K562 (cell line): ENCODE data around the gene NDST3. TPM values are rescaled to one million over a fixed set of nuclear protein-coding genes. Genes with fewer than 3 reads are reported as not detected.

Source experiments
- CREBBP ChIP-seq: IDR thresholded peaks from one replicate; pipeline ENCODE4 v1.6.1; 2012; ENCODE audit warnings: low read depth, mild to moderate bottlenecking, control low read depth, inconsistent platforms, low read length
- HOXB6 ChIP-seq: fragments of 250-450 bp; sonication (Bioruptor Pico); IDR thresholded peaks from 2 replicates; pipeline ENCODE4 v1.5.1; 2022; ENCODE audit warnings: mild to moderate bottlenecking, borderline replicate concordance
- NR2F6 ChIP-seq: fragments of 450-650 bp; formaldehyde crosslinking; IDR thresholded peaks from 2 replicates; pipeline ENCODE4 v1.4.0; 2020; ENCODE audit warnings: mild to moderate bottlenecking
- RBM34 ChIP-seq: fragments of 200-400 bp; formaldehyde crosslinking; IDR thresholded peaks from 2 replicates; pipeline ENCODE4 v1.6.1; 2018; ENCODE audit warnings: low read length, borderline replicate concordance; ENCODE audit not compliant: insufficient read depth
- TCF7 ChIP-seq: sonication (generic); IDR thresholded peaks from 2 replicates; pipeline ENCODE4 v1.6.1; 2016; ENCODE audit warnings: antibody characterized with exemption, borderline replicate concordance
- ZNF707 ChIP-seq: fragments of 250-450 bp; sonication (Bioruptor Pico); conservative IDR thresholded peaks from 2 replicates; pipeline ENCODE4 v1.8.0; 2022; ENCODE audit warnings: inconsistent platforms, mild to moderate bottlenecking, moderate library complexity
- ZNF830 ChIP-seq: fragments of 250-450 bp; sonication (Bioruptor Pico); IDR thresholded peaks from 2 replicates; pipeline ENCODE4 v1.5.0; 2021; ENCODE audit warnings: mild to moderate bottlenecking
- polyA plus RNA-seq, 8 experiments: library from polyadenylated mRNA; depleted of rRNA in 4 of 8; stranded (reverse) in 5 of 8; unstranded in 3 of 8; fragments of >200 nt; fragmentation: Nextera tagmentation in 2 of 8; fragmentation: Illumina TruSeq in 1 of 8; extraction: Ambion mirVana in 2 of 8; extraction: Trizol in 1 of 8; gene quantifications; 2 replicates each; pipeline versions ENCODE4 v1.2.1 to v1.2.3, GENCODE V29; 2011 to 2014; ENCODE audit warnings: inconsistent platforms in 1 of 8, missing spikeins in 1 of 8
- total RNA-seq, 7 experiments: library from RNA; depleted of rRNA in 6 of 7; stranded (reverse); fragments of >200 nt in 6 of 7; fragmentation: Illumina TruSeq in 2 of 7; extraction: Trizol in 2 of 7; gene quantifications; 2 replicates each; pipeline versions ENCODE4 v1.2.1 to v1.2.3, GENCODE V29; 2011 to 2021; ENCODE audit warnings: low replicate concordance in 1 of 7
- TF ChIP-seq, protein P1 (sequence below): fragments of 450-650 bp; formaldehyde crosslinking; IDR thresholded peaks from 2 replicates; pipeline ENCODE4 v1.4.0; 2020; ENCODE audit warnings: mild to moderate bottlenecking, mixed read lengths
- TF ChIP-seq, protein P2 (sequence below), 2 experiments: fragments of 250-450 bp in 1 of 2; fragments of 450-650 bp in 1 of 2; sonication (Bioruptor Pico) in 1 of 2; IDR thresholded peaks; 2 replicates each; pipeline versions ENCODE4 v1.6.1 to v1.8.0; 2016 to 2021; ENCODE audit warnings: mild to moderate bottlenecking in 2 of 2, moderate library complexity in 2 of 2, missing compliant biosample characterization in 1 of 2, missing genetic modification characterization in 1 of 2
- TF ChIP-seq, protein P3 (sequence below): fragments of 250-450 bp; sonication (Bioruptor Pico); IDR thresholded peaks from 2 replicates; pipeline ENCODE4 v1.5.1; 2021; ENCODE audit warnings: mild to moderate bottlenecking
- TF ChIP-seq, protein P4 (sequence below): fragments of 200-600 bp; sonication (generic); IDR thresholded peaks from one replicate; pipeline ENCODE4 v1.6.1; 2012; ENCODE audit warnings: mild to moderate bottlenecking, low read depth, low read length, inconsistent platforms

The NDST3 gene
- total and polyA plus RNA-seq, 9 of the 15 experiments (the other 6 are each of a cell fraction or from before 2014, with no cell fraction given), result not detected

DNA sequence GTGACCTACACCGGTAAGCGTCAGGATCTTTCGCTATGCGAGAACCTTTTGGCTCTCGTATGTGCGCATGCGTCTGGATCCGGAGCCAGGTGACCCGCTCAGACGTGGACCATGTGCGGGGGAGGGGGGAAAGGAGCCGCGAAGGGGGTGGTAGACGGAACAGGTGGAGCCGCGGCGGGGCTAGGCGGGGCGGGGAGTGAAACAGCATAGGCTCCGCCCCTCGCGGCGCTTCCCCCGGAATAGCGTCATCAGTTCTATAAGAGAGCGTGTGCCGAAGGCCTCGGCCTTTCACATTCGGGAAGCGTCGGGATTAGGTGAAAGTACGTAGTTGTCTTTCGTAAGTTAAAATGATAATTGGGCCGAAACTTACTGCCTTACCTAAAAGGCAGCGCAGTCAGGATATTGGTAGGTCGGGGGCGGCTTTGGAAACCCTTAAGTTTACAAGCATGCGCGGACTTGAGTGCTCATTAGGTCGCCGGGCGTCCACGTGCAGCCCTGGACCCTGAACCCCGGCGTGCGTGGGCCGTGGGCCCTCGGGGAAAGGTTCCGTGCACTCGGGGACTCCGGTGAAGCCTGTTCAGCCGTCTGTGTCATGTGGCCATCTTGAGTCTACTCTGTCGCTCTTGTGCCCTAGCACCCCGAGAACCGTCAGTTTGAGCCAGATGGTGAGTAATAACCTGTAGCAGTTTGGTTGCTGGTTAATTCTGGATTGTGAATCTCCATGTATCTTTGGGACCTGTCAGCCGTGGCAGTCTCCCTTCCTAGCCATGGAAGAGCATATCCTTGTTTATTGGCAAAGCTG is 244.4 kb downstream of the NDST3 start (continued):
- TF ChIP-seq, protein P1, sequence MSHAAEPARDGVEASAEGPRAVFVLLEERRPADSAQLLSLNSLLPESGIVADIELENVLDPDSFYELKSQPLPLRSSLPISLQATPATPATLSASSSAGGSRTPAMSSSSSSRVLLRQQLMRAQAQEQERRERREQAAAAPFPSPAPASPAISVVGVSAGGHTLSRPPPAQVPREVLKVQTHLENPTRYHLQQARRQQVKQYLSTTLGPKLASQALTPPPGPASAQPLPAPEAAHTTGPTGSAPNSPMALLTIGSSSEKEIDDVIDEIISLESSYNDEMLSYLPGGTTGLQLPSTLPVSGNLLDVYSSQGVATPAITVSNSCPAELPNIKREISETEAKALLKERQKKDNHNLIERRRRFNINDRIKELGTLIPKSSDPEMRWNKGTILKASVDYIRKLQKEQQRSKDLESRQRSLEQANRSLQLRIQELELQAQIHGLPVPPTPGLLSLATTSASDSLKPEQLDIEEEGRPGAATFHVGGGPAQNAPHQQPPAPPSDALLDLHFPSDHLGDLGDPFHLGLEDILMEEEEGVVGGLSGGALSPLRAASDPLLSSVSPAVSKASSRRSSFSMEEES (CRISPR knock-in tag), result no peak
- TF ChIP-seq, protein P2, sequence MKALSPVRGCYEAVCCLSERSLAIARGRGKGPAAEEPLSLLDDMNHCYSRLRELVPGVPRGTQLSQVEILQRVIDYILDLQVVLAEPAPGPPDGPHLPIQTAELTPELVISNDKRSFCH (CRISPR knock-in tag; IDR thresholded peaks at IDR 0.05), result no peak
- TF ChIP-seq, protein P2 (tag; IDR thresholded peaks at IDR 0.05), result peak; percentile 49; the same call in 1 of the 2 replicates
- 0 out of 2 replicates have a peak, but pooled peaks have one; percentile 55 for TF ChIP-seq ZNF830 (CRISPR knock-in tag)
- TF ChIP-seq, protein P3, sequence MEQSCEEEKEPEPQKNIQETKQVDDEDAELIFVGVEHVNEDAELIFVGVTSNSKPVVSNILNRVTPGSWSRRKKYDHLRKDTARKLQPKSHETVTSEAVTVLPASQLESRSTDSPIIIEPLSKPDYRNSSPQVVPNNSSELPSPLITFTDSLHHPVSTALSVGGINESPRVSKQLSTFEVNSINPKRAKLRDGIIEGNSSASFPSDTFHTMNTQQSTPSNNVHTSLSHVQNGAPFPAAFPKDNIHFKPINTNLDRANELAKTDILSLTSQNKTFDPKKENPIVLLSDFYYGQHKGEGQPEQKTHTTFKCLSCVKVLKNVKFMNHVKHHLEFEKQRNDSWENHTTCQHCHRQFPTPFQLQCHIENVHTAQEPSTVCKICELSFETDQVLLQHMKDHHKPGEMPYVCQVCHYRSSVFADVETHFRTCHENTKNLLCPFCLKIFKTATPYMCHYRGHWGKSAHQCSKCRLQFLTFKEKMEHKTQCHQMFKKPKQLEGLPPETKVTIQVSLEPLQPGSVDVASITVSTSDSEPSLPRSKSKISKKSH, result no peak
- no peak for TF ChIP-seq RBM34
- no peak for TF ChIP-seq CREBBP
- no peak for TF ChIP-seq ZNF707 (CRISPR knock-in tag)
- TF ChIP-seq NR2F6, result 0 out of 2 replicates have a peak, but pooled peaks have one; percentile 53
- peak; percentile 66; the same call in 1 of the 2 replicates for TF ChIP-seq HOXB6 (CRISPR knock-in tag)
- 0 out of 2 replicates have a peak, but pooled peaks have one; percentile 48 for TF ChIP-seq TCF7
- TF ChIP-seq, protein P4, sequence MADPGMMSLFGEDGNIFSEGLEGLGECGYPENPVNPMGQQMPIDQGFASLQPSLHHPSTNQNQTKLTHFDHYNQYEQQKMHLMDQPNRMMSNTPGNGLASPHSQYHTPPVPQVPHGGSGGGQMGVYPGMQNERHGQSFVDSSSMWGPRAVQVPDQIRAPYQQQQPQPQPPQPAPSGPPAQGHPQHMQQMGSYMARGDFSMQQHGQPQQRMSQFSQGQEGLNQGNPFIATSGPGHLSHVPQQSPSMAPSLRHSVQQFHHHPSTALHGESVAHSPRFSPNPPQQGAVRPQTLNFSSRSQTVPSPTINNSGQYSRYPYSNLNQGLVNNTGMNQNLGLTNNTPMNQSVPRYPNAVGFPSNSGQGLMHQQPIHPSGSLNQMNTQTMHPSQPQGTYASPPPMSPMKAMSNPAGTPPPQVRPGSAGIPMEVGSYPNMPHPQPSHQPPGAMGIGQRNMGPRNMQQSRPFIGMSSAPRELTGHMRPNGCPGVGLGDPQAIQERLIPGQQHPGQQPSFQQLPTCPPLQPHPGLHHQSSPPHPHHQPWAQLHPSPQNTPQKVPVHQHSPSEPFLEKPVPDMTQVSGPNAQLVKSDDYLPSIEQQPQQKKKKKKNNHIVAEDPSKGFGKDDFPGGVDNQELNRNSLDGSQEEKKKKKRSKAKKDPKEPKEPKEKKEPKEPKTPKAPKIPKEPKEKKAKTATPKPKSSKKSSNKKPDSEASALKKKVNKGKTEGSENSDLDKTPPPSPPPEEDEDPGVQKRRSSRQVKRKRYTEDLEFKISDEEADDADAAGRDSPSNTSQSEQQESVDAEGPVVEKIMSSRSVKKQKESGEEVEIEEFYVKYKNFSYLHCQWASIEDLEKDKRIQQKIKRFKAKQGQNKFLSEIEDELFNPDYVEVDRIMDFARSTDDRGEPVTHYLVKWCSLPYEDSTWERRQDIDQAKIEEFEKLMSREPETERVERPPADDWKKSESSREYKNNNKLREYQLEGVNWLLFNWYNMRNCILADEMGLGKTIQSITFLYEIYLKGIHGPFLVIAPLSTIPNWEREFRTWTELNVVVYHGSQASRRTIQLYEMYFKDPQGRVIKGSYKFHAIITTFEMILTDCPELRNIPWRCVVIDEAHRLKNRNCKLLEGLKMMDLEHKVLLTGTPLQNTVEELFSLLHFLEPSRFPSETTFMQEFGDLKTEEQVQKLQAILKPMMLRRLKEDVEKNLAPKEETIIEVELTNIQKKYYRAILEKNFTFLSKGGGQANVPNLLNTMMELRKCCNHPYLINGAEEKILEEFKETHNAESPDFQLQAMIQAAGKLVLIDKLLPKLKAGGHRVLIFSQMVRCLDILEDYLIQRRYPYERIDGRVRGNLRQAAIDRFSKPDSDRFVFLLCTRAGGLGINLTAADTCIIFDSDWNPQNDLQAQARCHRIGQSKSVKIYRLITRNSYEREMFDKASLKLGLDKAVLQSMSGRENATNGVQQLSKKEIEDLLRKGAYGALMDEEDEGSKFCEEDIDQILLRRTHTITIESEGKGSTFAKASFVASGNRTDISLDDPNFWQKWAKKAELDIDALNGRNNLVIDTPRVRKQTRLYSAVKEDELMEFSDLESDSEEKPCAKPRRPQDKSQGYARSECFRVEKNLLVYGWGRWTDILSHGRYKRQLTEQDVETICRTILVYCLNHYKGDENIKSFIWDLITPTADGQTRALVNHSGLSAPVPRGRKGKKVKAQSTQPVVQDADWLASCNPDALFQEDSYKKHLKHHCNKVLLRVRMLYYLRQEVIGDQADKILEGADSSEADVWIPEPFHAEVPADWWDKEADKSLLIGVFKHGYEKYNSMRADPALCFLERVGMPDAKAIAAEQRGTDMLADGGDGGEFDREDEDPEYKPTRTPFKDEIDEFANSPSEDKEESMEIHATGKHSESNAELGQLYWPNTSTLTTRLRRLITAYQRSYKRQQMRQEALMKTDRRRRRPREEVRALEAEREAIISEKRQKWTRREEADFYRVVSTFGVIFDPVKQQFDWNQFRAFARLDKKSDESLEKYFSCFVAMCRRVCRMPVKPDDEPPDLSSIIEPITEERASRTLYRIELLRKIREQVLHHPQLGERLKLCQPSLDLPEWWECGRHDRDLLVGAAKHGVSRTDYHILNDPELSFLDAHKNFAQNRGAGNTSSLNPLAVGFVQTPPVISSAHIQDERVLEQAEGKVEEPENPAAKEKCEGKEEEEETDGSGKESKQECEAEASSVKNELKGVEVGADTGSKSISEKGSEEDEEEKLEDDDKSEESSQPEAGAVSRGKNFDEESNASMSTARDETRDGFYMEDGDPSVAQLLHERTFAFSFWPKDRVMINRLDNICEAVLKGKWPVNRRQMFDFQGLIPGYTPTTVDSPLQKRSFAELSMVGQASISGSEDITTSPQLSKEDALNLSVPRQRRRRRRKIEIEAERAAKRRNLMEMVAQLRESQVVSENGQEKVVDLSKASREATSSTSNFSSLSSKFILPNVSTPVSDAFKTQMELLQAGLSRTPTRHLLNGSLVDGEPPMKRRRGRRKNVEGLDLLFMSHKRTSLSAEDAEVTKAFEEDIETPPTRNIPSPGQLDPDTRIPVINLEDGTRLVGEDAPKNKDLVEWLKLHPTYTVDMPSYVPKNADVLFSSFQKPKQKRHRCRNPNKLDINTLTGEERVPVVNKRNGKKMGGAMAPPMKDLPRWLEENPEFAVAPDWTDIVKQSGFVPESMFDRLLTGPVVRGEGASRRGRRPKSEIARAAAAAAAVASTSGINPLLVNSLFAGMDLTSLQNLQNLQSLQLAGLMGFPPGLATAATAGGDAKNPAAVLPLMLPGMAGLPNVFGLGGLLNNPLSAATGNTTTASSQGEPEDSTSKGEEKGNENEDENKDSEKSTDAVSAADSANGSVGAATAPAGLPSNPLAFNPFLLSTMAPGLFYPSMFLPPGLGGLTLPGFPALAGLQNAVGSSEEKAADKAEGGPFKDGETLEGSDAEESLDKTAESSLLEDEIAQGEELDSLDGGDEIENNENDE, result no peak
